ENCODE results near the gene LRRC31. TPM values are rescaled to one million over a fixed set of nuclear protein-coding genes. Genes with fewer than 3 reads are reported as not detected.
A peak's percentile ranks its signal among the peaks of the same experiment; 100 is the strongest.

LRRC31 gene
- total RNA-seq, 1 donor from 2014 or later: not detected

DNA sequence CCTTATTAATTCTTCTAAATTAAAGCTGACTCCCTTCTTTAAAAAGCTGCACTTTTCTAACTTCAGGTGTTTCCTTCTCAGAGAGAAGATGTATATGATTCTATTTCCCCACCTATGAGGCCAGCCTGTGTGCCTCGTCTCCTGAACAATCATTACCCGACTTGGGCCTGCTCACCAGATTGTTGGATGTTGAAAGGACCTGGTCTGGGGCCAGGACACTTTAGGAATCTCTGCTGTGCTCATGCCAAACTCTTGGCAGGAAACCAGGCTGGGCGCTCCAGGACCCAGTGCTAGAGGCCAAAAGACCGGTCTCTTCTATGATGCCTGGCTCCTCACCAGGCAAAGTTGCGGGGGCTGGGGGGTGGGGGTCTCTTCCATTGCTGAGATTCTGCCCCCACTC is 16.9 kb upstream of the LRRC31 start:
- H3K79me2 ChIP-seq (ENCODE audit: low read depth): no peaks in the 10 kb centered on the region
- Mint-ChIP-seq H3K4me3 (no peak overlapping the region), H3K4me1 (no peaks in the 10 kb centered on the region), H3K36me3 (no peaks in the 10 kb centered on the region), H3K27me3 (ENCODE audit: insufficient read depth, low read depth) (no peaks in the 10 kb centered on the region), H3K27ac (no peak overlapping the region), H3K9me3 (no peaks in the 10 kb centered on the region)
- no peaks in the 10 kb centered on the region for H3K9me3 ChIP-seq (ENCODE audit: low read depth)
- H2AFZ ChIP-seq (replicated peaks): no peak overlapping the region
- no peak for DNase-seq (ENCODE audit: low spot score)
- H3K27me3 ChIP-seq: no peaks in the 10 kb centered on the region
- no peak overlapping the region for H3K4me2 ChIP-seq
- no peak overlapping the region for H3K4me3 ChIP-seq
- H3F3A ChIP-seq (ENCODE audit: low read depth): no peaks in the 10 kb centered on the region
- no peaks in the 10 kb centered on the region for H4K20me1 ChIP-seq (ENCODE audit: low read depth)
- no peaks in the 10 kb centered on the region for H3K36me3 ChIP-seq
- H3K4me1 ChIP-seq: no peaks in the 10 kb centered on the region
- no peak overlapping the region for H3K9ac ChIP-seq
- H3K27ac ChIP-seq: no peak overlapping the region
- TF ChIP-seq EZH2 (IDR thresholded peaks at IDR 0.05) (no peak), EZH2phosphoT487 (IDR thresholded peaks at IDR 0.05) (no peak)
- TF ChIP-seq, protein P1, sequence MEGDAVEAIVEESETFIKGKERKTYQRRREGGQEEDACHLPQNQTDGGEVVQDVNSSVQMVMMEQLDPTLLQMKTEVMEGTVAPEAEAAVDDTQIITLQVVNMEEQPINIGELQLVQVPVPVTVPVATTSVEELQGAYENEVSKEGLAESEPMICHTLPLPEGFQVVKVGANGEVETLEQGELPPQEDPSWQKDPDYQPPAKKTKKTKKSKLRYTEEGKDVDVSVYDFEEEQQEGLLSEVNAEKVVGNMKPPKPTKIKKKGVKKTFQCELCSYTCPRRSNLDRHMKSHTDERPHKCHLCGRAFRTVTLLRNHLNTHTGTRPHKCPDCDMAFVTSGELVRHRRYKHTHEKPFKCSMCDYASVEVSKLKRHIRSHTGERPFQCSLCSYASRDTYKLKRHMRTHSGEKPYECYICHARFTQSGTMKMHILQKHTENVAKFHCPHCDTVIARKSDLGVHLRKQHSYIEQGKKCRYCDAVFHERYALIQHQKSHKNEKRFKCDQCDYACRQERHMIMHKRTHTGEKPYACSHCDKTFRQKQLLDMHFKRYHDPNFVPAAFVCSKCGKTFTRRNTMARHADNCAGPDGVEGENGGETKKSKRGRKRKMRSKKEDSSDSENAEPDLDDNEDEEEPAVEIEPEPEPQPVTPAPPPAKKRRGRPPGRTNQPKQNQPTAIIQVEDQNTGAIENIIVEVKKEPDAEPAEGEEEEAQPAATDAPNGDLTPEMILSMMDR (IDR thresholded peaks at IDR 0.05): no peak

DNA sequence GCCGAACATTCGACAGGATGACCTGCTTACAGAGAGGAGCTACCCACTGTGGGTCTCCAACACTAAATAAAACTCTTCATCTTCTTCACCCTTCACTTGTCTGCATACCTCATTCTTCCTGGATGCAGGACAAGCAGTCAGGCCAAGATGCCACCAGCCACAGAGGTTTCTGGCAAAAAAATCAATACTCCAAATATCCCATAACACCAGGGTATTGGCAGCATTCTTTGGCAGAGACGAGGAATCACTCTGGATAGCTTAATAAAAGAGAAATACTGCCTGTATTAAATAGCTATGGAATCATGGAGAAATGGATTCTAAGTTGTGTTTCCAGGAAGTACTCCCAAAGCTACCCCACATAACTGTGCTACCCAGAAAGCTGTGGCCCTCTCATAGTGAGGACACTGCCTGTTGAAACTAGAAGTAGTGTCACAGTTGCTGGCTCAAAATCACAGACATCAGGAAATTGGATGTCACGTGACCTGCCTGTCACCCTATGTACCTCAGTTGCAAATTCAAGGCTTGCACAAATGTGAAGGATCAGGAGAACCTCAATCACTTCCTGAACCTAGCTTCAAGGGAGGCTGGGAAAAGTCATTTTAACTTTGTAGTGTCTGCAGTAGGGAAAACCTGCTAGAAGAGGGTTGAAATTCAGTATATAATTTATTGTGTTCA is 11.0 kb upstream of the LRRC31 start:
- Histone ChIP-seq H3K4me3 (no peak overlapping the region), H3K79me2 (ENCODE audit: low read depth) (no peaks in the 10 kb centered on the region), H3K4me2 (no peak overlapping the region), H3K27ac (no peak overlapping the region), H4K20me1 (ENCODE audit: low read depth) (no peaks in the 10 kb centered on the region), H3F3A (ENCODE audit: low read depth) (no peaks in the 10 kb centered on the region), H2AFZ (replicated peaks) (peak overlapping the region; percentile 52), H3K27me3 (no peaks in the 10 kb centered on the region), H3K36me3 (no peaks in the 10 kb centered on the region), H3K9me3 (ENCODE audit: low read depth) (no peaks in the 10 kb centered on the region), H3K9ac (no peak overlapping the region), H3K4me1 (no peaks in the 10 kb centered on the region)
- Mint-ChIP-seq H3K4me1 (peaks cover 8% of the 10 kb centered on the region), H3K9me3 (no peaks in the 10 kb centered on the region), H3K27ac (no peak overlapping the region), H3K27me3 (ENCODE audit: insufficient read depth, low read depth) (peaks cover 5% of the 10 kb centered on the region), H3K36me3 (no peaks in the 10 kb centered on the region), H3K4me3 (no peak overlapping the region)
- DNase-seq (ENCODE audit: low spot score): no peak
- TF ChIP-seq EZH2phosphoT487 (IDR thresholded peaks at IDR 0.05): no peak
- TF ChIP-seq, protein P1 (IDR thresholded peaks at IDR 0.05): no peak
- no peak for TF ChIP-seq EZH2 (IDR thresholded peaks at IDR 0.05)

DNA sequence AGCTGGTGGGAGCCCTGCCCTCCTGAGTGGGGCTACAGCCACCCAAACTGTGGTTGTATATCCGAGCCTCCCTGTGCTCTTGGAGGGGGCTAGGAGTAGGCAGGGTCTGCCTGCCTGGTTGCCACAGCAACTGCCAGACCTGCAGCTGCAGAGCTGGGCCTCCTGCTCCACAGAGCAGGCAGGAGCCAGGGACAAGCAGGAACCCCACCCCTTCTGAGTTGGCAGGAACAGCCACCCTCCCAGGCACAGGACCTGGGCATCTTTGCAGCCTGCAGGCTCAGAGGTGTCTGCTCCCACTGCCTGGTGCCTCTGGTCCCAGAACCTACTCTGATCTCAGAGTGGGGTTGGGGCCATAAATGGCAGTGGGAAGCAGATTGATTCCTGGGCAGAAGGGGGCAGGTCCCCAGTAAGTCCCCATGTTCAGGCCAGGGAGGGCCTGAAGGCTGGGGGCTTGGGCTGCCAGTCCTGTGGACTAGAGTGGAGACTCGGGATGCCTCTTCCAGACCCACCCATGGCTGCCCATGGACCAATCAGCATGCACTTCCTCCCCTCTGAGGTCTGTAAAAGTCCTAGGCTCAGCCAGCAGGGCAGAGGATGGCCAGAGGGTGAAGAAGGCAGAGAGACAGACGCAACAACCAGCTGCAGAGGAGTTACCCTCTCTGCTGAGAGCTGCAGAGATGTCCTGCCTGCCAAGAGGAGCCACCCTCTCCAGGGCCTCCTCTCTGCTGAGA is 10.3 kb upstream of the LRRC31 start:
- H4K20me1 ChIP-seq (ENCODE audit: low read depth): no peaks in the 10 kb centered on the region
- no peaks in the 10 kb centered on the region for H3K9me3 ChIP-seq (ENCODE audit: low read depth)
- Mint-ChIP-seq H3K9me3 (no peaks in the 10 kb centered on the region), H3K4me3 (no peak overlapping the region), H3K27me3 (ENCODE audit: insufficient read depth, low read depth) (peaks cover 5% of the 10 kb centered on the region), H3K4me1 (peaks cover 8% of the 10 kb centered on the region), H3K27ac (no peak overlapping the region), H3K36me3 (no peaks in the 10 kb centered on the region)
- no peak overlapping the region for H3K9ac ChIP-seq
- no peaks in the 10 kb centered on the region for H3K4me1 ChIP-seq
- peak overlapping the region; percentile 52 for H2AFZ ChIP-seq (replicated peaks)
- no peak overlapping the region for H3K4me3 ChIP-seq
- no peaks in the 10 kb centered on the region for H3K36me3 ChIP-seq
- H3K79me2 ChIP-seq (ENCODE audit: low read depth): no peaks in the 10 kb centered on the region
- TF ChIP-seq, protein P1 (IDR thresholded peaks at IDR 0.05): no peak
- TF ChIP-seq EZH2phosphoT487 (IDR thresholded peaks at IDR 0.05): no peak
- TF ChIP-seq EZH2 (IDR thresholded peaks at IDR 0.05): no peak
- H3F3A ChIP-seq (ENCODE audit: low read depth): no peaks in the 10 kb centered on the region
- H3K27ac ChIP-seq: no peak overlapping the region
- H3K4me2 ChIP-seq: no peak overlapping the region
- DNase-seq (ENCODE audit: low spot score): peak; percentile 10
- no peaks in the 10 kb centered on the region for H3K27me3 ChIP-seq

Measured in neural progenitor cell (in vitro differentiated cells).